GM03348 (cell line): ENCODE measurements around the gene FARSA.
"Not testable (repeated sequence)": the region's sequence is repeated elsewhere in the genome, so short reads cannot be mapped to it uniquely, and the experiment has no call there.

Experiments used
- DNase-seq: peaks from one replicate; pipeline ENCODE4 v3.0.0; 2012; ENCODE audit warnings: low spot score

Gene FARSA

GRCh38 chr19:12890299-12890786, 43.2 kb downstream of the FARSA start:
- DNase-seq: not testable (repeated sequence)

DNA sequence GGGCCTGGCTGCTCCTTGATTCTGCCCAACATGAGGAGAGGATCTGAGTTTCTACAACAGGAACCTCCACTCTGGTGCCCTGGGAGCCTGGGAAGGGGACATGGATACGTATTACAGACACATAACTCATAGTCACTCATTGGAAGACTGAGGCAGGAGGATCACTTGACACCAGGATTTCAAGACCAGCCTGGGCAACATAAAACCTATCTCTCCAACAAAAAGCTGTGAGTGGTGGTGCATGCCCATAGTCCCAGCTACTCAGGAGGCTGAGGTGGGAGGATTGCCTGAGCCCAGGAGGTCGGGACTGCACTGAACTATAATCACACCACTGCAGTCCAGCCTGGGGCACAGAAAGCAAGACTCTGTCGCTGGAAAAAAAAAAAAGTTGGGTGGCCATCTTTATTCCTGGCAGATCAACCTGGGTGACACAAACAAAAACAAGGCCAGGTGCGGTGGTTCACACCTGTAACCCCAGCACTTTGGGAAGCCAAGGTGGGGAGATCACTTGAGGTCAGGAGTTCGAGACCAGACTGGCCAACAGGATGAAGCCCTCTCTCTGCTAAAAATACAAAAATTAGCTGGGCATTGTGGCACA, 45.4 kb downstream of the FARSA start:
- DNase-seq: no peak

DNA sequence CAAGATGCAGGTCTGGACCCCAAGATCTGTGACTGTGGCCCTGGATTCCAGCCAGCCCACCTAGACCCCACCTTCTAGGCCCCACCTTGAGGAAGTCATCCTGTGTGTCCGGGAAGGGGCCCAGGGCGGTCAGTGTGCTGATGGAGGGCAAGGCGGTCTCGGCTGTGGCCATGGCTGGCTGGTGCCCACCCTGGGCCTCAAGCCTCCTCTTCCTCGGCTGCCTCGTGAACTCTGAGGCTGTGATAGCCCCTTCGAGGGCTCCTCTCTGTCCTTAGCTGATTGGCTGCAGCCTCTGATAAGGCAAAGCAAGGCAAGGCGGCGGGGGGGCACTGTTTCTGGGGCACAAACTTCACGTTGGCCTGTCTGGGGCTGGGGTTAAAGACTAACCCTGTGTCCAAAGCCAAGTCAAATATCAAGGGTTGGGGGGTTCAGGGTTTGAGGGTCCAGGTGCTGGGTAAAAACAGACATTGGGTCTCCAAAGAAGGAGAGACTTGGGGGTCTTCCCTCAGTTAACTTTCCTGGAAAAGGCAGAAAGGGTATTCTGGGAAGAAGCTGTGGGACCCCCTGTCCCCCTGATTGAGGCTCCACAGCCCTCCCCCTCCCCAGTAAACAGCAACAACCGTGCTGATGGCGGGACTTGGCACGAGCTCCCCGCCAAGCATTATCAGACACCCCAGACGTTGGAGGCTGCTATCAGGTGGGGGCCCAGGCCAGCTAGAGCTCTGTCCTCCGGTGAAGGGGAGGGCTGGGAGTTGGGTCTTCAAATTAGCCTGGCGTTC, 46.4 kb downstream of the FARSA start, which contains the start of gene KLF1:
Gene KLF1 (minus strand): TSS at position 233 of the 779 bp plus-strand sequence. CDS start 61 bp downstream, at position 172.
- no peak for DNase-seq

GRCh38 chr19:12886651-12886968, 46.9 kb downstream of the FARSA start:
- DNase-seq: no peak

DNA sequence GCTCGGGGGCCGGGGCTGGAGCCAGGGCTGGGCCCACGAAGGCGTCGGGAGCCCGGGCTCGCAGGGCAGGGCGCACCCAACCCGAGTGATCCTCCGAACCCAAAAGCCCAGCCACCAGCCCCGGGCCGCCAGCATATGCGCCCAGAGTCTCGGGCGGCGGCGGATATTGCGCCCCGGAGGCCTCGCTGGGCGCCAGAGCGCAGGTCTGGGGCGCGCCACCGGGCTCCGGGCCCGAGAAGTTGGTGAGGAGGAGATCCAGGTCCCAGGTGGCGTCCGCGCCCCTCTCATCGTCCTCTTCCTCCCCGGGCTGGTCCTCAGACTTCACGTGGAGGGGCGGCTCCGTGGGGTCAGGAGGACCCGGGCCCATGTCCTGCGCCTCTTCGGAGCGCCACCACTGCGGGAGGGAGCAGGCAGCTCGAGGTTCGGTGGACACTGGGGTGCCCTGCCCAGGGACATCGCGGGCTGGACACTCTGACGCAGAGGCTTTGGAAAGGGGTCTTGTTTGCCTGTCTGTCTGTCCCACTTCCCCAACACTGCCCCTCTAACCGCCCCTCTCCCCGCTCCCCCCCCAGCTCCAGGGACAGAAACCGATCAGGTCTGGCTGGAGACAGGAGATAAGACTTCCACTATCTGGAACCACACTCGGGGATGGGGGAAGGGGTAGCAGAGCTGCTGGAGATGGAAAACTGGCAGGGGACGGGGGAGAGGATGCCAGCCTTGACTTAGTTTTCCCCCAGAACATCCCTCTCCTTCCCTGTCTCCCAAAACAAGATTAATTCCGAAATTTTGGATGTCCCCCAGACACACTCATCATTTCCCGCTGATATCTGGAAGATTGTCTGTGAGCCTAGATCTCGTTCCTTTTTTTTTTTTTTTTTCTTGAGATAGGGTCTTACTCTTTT, 47.5 kb downstream of the FARSA start:
- no peak for DNase-seq

DNA sequence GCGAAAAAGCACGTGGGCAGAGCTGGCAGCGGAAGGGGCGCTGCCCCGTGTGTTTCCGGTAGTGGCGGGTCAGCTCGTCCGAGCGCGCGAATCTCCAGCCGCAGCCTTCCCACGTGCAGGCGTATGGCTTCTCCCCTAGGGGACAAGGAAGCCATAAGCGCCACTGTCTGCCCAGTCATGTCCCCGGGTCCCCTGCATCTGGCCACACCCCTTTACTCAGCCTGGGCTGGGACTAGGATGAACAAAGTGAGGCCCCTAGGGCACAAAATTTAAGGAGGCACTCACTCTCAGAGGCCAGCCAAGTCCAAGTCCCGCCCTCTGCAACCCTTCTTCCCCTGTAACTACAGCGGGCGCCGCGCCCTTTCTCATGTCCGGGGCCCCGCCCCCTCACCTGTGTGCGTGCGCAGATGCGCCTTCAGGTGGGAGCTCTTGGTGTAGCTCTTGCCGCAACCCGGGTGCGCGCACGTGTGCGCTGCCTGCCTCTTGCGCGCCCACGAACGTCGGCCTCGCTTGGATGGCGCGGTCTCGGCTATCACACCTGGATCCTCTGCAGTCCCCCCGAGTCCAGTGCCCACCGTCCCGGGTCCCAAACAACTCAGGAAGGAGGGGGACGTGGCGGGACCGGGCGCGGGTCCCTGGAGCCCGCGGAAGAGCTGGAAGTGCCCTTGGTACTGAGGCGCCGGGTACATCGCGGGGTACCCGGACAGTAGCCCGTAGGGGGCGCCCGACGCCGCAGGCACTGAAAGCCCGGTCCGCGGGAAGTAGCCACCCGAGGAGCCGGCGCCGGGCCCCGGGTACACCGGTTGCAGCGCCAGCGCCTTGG, 48.4 kb downstream of the FARSA start:
- peak; percentile 83 for DNase-seq

GRCh38 chr19:12884627-12884925, 48.9 kb downstream of the FARSA start:
- DNase-seq: no peak

- DNase-seq: no peak
These were observed 49.3 kb downstream of the FARSA start for GRCh38 chr19:12884202-12884601.

DNA sequence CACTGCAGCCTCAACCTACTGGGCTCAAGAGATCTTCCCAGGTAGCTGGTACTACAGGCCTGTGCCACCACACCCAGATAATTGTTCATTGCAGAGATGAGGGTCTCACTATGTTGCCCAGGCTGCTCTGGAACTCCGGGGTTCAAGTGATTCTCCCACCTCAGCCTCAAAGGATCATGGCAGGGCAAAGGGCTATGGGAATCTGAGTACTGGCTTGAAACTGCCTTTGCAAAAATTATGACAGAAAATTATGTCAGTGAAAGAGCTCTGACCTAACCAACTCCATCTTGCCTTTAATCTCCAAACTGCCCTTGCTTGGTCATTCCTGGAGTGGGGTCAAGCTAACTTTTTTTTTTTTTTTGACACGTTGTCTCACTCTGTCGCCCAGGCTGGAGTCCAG, 50.9 kb downstream of the FARSA start:
- DNase-seq: no peak

DNA sequence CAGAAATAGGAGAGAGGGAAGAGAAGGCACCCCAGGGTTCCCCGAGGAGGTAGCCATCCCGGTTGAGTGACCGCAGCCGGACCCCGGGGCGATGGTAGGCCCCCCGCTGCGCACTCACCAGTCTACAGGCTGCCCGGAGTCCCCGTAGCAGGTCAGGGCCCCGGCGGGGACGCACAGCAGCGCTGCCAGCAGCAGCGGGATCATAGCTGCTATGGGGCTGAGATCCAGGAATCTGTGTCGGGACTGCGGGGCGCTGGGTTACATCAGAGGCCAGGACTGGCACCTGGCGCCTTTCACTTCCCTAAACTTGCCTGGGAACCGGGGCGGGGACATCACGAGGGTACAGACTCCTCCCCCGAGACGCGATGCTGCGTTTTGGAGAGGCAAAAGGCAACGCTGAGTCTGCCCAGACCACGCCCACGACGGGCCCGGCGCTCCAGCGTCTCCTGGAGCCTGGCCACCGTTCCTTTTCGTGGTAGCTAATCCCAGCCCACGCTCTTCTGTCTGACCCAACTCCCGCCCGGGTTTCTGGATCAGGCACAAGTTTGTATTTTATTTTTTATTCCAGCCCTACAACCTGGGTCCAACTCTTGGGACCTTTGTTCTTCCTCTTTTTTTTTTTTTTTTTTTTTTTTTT, 52.2 kb downstream of the FARSA start, which contains the start of gene DNASE2:
Gene DNASE2 (minus strand): TSS at position 278 of the 637 bp plus-strand sequence. CDS start 74 bp downstream, at position 204.
- peak; percentile 99 for DNase-seq

- DNase-seq: peak; percentile 50
These were observed 52.9 kb downstream of the FARSA start for GRCh38 chr19:12880551-12881171.

GRCh38 chr19:12875086-12875485, 58.4 kb downstream of the FARSA start:
- DNase-seq: no peak

DNA sequence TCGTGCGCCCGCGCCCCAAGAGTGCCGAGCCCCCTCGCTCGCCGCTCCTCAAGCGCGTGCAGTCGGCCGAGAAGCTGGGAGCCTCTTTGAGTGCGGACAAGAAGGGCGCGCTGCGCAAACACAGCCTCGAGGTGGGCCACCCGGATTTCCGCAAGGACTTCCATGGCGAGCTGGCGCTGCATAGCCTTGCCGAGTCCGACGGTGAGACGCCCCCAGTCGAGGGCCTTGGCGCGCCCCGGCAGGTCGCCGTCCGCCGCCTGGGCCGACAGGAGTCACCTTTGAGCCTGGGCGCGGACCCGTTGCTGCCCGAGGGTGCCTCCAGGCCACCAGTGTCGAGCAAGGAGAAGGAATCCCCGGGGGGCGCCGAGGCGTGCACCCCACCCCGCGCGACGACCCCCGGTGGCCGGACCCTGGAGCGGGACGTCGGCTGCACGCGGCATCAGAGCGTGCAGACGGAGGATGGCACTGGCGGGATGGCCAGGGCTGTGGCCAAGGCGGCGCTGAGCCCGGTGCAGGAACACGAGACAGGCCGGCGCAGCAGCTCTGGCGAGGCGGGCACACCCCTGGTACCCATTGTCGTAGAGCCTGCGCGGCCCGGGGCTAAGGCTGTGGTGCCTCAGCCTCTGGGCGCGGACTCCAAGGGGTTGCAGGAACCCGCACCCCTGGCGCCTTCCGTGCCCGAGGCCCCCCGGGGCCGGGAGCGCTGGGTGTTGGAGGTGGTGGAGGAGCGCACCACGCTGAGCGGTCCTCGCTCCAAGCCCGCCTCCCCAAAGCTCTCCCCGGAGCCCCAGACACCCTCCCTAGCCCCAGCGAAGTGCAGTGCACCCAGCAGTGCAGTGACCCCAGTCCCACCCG, 59.4 kb downstream of the FARSA start:
- no peak for DNase-seq

GRCh38 chr19:12872941-12873890, 60.3 kb downstream of the FARSA start:
- peak; percentile 43 for DNase-seq
